ENCODE measurements around the gene HLCS. TPM values are rescaled to one million over a fixed set of nuclear protein-coding genes. Genes with fewer than 3 reads are reported as not detected.
"Not testable (repeated sequence)": the region's sequence is repeated elsewhere in the genome, so short reads cannot be mapped to it uniquely, and the experiment has no call there.

The HLCS gene
- polyA plus RNA-seq, 1 experiment: 22.3 TPM

DNA sequence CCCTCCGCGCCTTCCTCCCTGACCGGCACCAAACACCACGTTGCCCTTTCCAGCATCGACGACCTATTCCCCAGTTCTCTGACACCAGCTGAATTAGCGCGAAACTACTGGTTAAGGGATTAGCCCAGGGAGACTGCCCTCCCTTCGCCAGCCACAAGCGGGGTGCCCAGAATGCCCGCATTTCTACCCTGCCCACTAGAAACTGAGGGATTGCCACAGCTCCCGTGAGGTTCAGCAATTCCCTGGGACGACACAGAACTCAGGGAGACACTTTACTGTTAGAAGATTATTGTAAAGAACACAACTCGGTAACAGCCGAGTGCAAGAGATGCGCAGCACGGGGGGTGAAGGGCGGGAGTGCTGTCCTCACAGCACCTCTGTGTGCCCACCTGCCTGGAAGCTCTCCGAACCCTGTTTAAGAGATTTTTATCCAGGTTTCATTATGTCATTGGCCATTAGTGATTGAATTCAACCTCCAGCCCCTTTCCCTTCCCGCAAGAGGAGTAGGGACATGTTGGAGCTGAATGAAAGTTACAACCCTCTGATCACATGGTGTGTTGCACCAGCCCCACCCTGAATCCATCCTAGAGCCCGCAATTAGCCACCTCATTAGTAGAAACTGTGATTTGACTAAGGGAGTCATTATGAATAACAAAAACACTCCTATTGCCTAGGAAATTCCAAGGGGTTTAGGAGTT, 24.2 kb upstream of the HLCS start:
- no peak for DNase-seq (ENCODE audit: low read depth, low spot score)
- ChIA-PET POLR2A (interaction anchor here (0.6 kb wide), 1 partner anchor 33 kb away, joined by 6 read pairs; no protein-coding TSS in a partner anchor), CTCF (interaction anchor here (0.6 to 2.8 kb wide), 10 partner anchors 11 to 485 kb away, joined by 3 to 14 read pairs (median 6); no protein-coding TSS in a partner anchor)
- Histone ChIP-seq H3K27ac (ENCODE audit: low read depth, low read length) (peak overlapping the region; percentile 52), H3K27me3 (ENCODE audit: control insufficient read depth, insufficient read depth, low read length) (no peaks in the 10 kb centered on the region), H3K9me3 (ENCODE audit: control insufficient read depth, insufficient read depth, low read length) (peaks cover 6% of the 10 kb centered on the region; the same call in 1 of the 2 replicates), H3K4me3 (ENCODE audit: low read depth, low read length) (peak overlapping the region; percentile 63)
- no peak for TF ChIP-seq CTCF (IDR thresholded peaks at IDR 0.05; ENCODE audit: low read depth, low read length)

DNA sequence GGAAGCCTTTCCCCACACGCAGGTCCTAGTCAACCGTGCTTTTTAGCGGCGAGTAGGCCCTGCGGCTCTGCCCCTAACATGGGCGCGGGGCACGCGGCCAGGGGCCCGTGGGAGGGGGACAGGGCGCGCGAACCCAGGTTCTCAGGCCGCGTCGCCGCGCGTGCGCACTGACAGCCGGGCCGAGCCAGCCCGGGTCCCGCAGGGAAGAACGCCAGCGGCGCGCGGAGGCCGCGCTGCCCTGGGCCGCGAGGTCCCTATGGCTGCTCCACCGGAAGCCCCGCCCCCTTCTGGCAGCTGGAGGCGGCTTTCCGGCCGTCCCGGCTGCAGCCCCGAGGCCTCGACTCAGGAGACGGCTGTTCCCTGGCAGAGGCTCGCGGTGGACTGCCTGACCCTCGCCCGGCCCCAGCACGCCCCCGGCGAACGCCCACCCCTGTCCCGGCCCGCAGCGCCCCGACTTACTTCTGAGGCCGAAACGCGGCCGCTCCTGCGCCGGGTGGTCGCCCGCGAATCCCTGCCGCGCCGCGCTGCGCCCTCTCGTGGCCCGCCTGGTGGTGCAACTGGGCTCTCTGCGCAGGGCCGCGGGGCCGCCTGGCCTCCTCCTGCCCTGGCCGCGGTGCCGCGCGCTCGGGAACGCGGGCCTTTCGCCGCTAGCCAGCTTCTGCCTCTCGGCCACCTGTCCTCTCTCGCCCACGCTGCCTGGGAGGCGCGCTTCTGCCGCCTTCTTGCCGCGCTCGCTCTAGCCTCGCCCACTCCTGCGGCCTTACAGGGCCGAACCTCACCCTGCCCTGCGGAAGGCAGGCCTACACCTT, 23.4 kb upstream of the HLCS start:
- no peaks in the 10 kb centered on the region for H3K27me3 ChIP-seq (ENCODE audit: control insufficient read depth, insufficient read depth, low read length)
- peak overlapping the region; percentile 63 for H3K4me3 ChIP-seq (ENCODE audit: low read depth, low read length)
- H3K9me3 ChIP-seq (ENCODE audit: control insufficient read depth, insufficient read depth, low read length): peaks cover 6% of the 10 kb centered on the region; the same call in 1 of the 2 replicates
- H3K27ac ChIP-seq (ENCODE audit: low read depth, low read length): peak overlapping the region; percentile 52
- CTCF ChIA-PET: interaction anchor here (0.5 to 2.8 kb wide), 16 partner anchors 9 to 484 kb away, joined by 3 to 14 read pairs (median 4); partner anchors contain the start of gene HLCS
- TF ChIP-seq CTCF (IDR thresholded peaks at IDR 0.05; ENCODE audit: low read depth, low read length): peak; percentile 52
- POLR2A ChIA-PET: interaction anchor here (0.6 to 1.0 kb wide), 4 partner anchors 11 to 151 kb away, joined by 3 to 6 read pairs (median 4); no protein-coding TSS in a partner anchor
- DNase-seq (ENCODE audit: low read depth, low spot score): peak; percentile 62

DNA sequence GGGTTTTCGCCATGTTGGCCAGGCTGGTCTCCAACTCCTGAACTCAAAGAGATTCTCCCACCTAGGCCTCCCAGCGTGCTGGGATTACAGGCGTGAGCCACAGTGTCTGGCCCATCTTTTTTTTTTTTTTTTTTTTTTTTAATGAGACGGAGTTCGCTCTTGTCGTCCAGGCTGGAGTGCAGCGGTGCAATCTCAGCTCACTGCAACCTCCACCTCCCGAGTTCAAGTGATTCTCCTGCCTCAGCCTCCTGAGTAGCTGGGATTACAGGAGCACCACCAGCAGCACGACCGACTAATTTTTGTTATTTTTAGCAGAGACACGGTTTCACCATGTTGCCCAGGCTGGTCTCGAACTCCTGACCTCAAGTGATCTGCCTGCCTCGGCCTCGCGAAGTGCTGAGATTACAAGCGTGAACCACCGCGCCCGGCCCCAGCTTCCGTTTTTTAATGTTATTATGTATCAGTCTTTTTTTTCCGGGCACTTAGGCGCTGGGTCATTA, 22.8 kb upstream of the HLCS start:
- not testable (repeated sequence) for H3K9me3 ChIP-seq (ENCODE audit: control insufficient read depth, insufficient read depth, low read length); DNase-seq (ENCODE audit: low read depth, low spot score); H3K27me3 ChIP-seq (ENCODE audit: control insufficient read depth, insufficient read depth, low read length)
- ChIA-PET CTCF (interaction anchor here (0.5 to 2.8 kb wide), 14 partner anchors 8 to 567 kb away, joined by 3 to 14 read pairs (median 6); partner anchors contain the start of gene HLCS), POLR2A (interaction anchor here (1.0 kb wide), 2 partner anchors 11 to 152 kb away, joined by 3 read pairs; no protein-coding TSS in a partner anchor)
- H3K27ac ChIP-seq (ENCODE audit: low read depth, low read length): peak overlapping the region; percentile 43
- H3K4me3 ChIP-seq (ENCODE audit: low read depth, low read length): peak overlapping the region; percentile 63

DNA sequence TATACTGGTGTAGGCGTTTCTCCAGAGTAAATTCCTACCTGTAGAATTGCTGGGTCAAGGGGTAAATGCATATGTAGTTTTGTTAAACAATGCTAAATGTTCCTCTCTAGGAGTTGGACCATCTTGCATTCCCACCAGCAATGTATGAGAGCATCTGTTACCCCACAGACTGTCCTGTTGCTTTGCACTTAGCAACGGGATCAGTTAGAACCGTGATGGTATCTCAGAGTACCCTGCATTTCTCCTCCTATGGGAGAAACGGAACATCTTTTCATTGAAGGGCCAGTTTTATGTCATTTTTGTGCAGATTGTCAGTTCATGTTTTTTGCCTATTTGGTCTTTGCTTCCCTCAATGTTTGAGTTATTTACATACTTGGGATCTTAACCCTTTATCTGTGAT, 22.1 kb upstream of the HLCS start:
- ChIA-PET CTCF (interaction anchor here (0.6 to 2.8 kb wide), 4 partner anchors 22 to 567 kb away, joined by 4 to 14 read pairs (median 8); no protein-coding TSS in a partner anchor), POLR2A (no interaction called here)
- H3K27ac ChIP-seq (ENCODE audit: low read depth, low read length): no peak overlapping the region
- no peaks in the 10 kb centered on the region; the same call in 1 of the 2 replicates for H3K9me3 ChIP-seq (ENCODE audit: control insufficient read depth, insufficient read depth, low read length)
- no peak for DNase-seq (ENCODE audit: low read depth, low spot score)
- no peaks in the 10 kb centered on the region for H3K27me3 ChIP-seq (ENCODE audit: control insufficient read depth, insufficient read depth, low read length)
- H3K4me3 ChIP-seq (ENCODE audit: low read depth, low read length): no peak overlapping the region
- no peak for TF ChIP-seq CTCF (IDR thresholded peaks at IDR 0.05; ENCODE audit: low read depth, low read length)

DNA sequence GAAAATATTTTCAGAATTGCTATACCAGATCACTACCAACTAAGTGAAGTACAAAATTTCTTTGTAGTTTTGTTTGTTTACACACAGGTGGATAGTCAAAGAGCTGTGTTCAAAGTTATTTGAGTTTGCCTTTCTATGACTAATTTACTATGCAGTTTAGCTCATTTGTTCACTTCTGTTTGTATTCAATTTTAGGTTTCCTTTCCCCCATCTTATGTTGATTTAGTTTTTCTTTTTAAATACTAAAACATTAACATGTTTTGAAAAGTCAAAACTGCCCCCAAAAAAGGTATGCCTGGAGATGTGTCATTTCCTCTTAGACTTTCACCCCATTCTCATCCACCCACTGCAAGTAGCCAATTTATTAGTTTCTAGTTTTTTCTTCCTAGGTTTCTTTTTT, 21.4 kb upstream of the HLCS start:
- Histone ChIP-seq H3K27ac (ENCODE audit: low read depth, low read length) (no peak overlapping the region), H3K4me3 (ENCODE audit: low read depth, low read length) (no peak overlapping the region), H3K9me3 (ENCODE audit: control insufficient read depth, insufficient read depth, low read length) (no peaks in the 10 kb centered on the region; the same call in 1 of the 2 replicates), H3K27me3 (ENCODE audit: control insufficient read depth, insufficient read depth, low read length) (no peaks in the 10 kb centered on the region)
- no peak for DNase-seq (ENCODE audit: low read depth, low spot score)
- TF ChIP-seq CTCF (IDR thresholded peaks at IDR 0.05; ENCODE audit: low read depth, low read length): no peak
- ChIA-PET CTCF (no interaction called here), POLR2A (no interaction called here)
